Measurements from ENCODE around the gene GRIN2A.

Gene GRIN2A

GRCh38 chr16:10086620-10087019 lies 95.6 kb downstream of the GRIN2A start:
- no peak for DNase-seq (ENCODE audit: low read depth in 2 of 2)

DNA sequence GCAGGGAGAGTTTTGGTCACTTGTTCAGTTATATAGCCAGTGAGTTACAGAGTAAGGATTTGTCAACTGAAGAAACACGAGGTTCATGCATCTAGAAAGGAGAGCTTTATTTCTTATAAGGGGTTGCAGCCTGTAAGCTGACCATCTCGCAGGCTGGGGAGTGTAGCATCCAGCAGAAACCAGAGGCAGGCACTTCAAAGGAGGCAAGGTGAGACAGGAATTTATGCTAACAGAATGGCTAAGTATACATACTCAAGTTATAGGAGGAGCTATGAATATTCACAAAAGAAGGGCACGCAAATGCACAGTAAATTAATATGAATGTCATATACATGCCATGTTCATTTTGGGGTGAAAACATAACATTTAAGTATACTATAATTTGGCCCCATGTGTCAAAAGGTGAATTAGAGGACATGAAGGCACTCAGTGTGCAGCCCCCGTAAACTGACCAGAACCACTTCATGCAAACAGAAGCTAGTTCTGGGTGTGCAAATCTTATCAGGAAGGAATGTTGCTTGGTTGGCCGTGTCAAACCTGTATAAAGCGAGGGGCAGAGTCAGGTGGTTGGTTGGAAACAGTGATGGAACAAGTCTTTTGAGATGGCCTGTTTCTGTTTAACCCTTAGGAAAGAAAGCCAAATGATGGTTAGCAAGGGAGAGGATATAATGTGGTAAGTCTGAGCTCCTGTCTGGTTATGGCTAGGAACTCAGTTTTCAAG lies 97.0 kb downstream of the GRIN2A start:
- no peak for DNase-seq (ENCODE audit: low read depth in 2 of 2)

GRCh38 chr16:10083301-10083700 lies 98.9 kb downstream of the GRIN2A start:
- no peak for DNase-seq (ENCODE audit: low read depth in 2 of 2)

DNA sequence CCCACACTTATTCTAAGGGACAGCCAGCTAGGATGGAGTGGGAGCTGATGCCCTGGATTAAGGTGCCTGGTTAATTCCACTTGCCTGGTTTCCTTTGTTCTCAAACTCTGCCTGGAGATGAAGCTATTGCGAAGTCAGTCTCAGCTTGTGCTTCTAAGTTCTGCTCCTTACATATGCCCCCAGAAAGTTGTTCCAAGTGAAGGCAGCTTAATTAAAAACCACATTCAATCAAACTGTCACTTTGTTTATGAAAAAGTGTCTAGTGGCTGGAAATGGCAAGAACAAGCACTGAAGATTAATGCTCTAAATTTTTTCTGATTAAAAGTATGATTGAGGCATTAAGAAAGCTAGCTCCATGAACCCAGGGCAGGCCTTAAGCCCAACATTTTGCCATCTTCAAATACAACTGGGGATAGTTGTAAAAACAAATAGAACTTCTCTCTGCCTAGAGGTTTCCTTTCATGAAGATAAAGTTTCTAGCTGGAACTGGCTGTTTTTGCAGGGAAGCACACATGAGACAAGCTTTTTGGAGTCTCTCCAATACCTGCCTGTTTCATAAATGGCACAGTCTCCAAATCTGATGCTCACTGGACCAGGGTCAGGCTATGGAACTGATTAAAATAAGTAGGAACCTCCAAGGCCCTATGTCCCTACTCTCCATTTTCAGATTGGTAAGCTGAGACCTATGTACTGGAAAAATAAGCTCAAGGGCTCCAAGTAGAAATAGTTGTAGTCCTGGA lies 100.9 kb downstream of the GRIN2A start:
- no peak for DNase-seq (ENCODE audit: low read depth in 2 of 2)

DNA sequence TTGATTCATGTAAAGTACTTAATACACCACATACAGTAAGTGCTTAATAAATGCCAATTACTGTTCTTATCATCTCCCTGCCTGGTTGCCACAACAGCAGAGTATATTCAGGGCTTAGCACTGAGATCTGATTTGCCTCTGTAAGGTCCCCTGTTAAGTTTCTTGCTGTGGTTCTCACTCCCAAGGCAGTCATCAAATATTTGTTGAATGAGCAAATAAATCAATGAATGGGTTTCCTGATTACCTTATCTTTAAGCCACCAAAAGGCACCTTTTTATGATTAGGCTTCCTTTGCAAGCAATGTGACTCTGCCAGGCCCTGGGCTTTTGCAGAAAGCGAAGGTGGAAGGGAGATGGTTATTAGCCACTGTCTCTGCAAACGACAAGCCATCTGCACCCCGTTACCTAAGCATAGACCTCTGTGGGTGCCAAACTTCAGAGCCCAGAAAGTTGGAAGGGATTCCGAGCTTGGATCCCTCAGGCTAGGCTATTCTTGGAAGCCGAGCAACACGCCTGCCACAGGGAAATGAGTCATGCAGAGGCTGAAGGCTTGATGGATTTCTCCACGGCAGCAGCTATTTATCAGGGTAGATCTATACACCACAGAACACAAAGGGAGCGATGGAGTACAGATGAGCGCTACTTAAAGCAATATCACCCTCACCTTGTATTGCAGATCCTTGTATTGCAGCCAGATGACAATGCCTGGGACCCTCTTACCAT lies 102.0 kb downstream of the GRIN2A start:
- DNase-seq (ENCODE audit: low read depth in 2 of 2) = no peak

DNA sequence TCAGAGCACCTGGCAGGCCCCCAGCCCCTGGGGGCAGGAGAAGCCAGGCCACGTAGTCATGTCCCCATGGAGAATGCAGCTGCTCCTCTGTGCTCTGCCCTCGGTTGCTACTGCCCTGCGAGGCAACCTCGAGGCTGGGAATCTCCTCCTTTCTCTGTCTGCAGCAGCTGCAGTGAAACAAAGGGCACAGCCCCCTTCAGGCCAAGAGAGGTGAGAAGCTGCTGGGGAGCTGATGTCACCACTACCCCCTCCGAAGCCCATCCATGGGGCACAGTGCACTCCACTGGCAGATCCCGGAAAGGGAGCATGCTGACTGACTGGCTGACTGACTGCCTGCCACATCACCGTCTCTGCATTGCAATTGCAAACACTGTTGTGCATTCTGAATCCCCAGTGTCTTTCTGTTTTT lies 103.7 kb downstream of the GRIN2A start:
- no peak for DNase-seq (ENCODE audit: low read depth in 2 of 2)

DNA sequence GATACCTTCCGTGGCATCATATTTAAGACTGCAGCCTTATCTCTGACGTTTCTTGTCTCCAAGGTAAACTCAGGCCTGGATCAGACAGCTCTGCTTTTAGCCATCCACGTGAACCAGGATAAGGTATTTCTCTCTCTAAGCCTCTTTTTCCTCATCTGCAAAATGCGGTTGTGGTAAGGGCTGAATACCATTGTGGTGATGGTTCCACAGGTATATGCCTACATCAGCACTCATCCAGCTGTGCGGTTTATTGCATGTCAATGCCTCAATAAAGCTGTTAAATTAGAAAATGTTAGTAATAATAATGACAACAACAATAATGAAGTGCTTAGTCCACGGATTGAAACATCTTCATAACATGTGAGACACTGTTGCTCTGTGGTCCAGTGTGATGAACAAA lies 104.4 kb downstream of the GRIN2A start:
- no peak for DNase-seq (ENCODE audit: low read depth in 2 of 2)

DNA sequence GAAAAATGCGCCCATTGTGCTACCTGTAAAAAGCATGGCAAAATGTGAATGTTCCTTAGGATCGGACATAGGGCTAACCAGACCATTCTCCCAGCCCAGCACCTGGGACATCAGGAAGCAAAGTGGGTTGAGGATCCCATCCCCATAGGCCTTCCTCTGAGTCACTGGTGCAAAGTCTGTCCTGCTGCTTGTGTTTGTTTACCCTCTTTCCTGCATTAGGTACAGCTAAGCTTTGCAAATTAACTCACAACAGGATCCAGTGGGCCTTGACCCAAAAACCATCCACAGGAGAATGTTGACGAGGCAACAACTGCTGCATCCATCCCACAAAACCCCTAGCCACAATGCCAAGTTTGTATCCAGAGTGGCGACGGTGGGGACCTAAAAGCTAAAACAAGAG lies 106.2 kb downstream of the GRIN2A start:
- DNase-seq (ENCODE audit: low read depth in 2 of 2) = no peak

DNA sequence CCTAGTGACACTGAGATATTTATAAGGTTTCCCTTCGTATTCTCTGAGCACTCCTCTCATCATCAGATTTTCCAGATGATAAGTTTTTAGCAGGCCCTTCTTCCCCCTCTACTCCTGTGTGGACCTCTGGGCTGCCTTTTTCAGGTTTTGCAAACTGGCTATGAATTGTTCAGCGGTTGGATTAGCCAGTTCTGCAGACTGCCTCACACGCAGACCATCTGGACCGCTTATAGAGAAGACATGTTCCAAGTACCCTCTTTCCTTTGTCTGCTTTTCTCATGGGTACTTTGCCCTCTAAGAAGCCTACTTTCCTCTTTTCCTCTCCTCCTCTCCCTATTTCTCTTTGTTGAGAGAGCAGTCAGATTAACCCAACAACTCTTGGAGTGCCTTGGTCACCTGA lies 111.6 kb downstream of the GRIN2A start:
- no peak for DNase-seq (ENCODE audit: low read depth in 2 of 2)

- no peak for DNase-seq (ENCODE audit: low read depth in 2 of 2)
Observed at GRCh38 chr16:10069374-10069773, 112.9 kb downstream of the GRIN2A start.

DNA sequence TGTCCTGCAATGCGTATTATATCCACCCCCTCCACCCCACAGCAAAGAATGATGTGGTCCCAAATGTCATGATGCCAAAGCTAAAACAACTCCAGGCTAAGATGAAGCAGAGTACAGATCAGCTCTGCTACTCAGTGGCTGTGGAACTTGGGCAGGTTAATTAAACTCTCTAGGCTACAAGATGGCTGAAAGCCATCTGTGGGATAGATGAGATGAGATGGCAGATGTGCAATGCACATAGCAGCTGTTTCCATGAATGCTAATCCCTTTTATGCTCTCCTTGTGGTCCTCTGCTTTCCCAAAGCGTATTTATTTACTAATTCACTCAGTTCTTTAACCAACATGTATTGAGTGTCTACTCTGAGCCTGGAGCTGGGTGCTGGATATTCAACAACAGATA lies 114.4 kb downstream of the GRIN2A start:
- no peak for DNase-seq (ENCODE audit: low read depth in 2 of 2)

GRCh38 chr16:10067406-10067805 lies 114.8 kb downstream of the GRIN2A start:
- no peak for DNase-seq (ENCODE audit: low read depth in 2 of 2)

- no peak for DNase-seq (ENCODE audit: low read depth in 2 of 2)
Observed at GRCh38 chr16:10065019-10065418, 117.2 kb downstream of the GRIN2A start.

DNA sequence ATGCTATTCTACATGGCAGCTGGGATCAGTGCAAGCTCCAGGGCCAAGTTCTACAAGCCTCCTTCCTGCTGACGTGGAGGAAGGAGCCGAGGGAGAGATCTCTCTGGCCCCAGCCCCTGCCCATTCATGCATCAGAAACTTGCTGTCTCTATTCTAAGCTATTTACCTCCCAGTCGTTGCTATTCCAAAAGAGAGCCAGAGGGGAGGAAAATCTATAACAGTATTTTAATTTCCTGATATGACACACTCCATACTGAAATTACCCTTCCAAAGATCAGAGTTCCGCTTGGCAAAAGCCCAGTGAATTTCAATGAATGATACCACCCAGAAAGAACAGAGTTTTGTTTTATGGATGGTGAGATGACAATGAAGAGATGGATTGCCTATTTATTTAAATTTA lies 133.4 kb downstream of the GRIN2A start:
- no peak for DNase-seq (ENCODE audit: low read depth in 2 of 2)

DNA sequence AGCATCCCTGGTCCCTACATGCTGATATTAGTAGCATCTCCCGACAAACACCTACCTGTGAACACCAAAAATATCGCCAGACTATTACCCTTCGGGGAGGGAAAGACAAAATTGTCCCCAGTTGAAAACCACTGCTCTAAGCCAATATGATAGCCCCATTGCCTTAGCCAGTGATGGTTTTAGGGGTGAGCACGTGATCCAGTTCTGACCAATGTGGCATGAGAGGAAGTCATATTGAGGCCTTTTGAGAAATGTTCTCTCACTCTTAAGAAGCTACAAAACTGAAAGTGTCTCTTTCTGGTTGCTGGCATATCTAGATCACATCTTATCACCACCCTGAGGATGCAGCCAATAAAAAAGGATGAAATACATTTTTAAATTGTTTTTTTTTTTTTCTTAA lies 136.3 kb downstream of the GRIN2A start:
- DNase-seq (ENCODE audit: low read depth in 2 of 2) = no peak

GRCh38 chr16:10045291-10045775 lies 136.9 kb downstream of the GRIN2A start:
- DNase-seq (ENCODE audit: low read depth in 2 of 2) = no peak

DNA sequence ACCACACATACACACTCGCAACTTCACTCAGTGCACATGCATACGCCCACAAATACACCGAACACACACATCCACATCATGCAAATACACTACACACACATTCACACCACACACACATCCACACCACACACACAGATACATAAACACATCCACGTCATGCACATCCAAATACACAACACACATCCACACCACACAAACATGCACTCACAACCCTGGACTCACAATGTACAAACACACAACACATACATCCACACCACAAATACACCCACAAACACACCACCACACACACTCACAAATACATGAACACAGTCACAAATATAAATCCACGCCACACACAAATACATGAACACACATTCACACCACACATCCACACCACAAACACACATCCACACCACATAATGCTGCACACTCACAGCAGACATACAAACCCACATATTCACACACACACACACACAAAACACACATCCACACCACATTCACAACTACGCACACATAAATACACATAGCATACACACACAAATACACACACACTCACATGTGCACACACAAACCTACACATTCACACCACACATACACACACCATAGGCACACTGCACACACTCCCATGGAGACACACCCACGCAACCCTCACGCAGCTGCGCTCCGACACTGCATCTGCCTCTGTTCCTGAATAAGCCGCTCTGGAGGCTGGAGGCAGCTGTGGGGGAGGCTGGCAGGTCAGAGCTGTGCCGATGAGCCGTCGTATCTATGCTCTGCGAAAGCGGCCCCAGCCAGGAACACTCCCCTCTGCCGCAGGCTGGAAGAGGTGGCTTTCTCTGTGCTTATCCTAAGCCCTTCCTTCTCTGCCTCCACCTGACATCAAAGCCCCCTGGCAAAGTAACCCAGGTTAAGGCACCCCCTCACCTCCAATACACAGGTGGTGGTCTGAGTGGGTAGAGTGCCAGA lies 141.8 kb downstream of the GRIN2A start:
- DNase-seq (ENCODE audit: low read depth in 2 of 2) = no peak

DNA sequence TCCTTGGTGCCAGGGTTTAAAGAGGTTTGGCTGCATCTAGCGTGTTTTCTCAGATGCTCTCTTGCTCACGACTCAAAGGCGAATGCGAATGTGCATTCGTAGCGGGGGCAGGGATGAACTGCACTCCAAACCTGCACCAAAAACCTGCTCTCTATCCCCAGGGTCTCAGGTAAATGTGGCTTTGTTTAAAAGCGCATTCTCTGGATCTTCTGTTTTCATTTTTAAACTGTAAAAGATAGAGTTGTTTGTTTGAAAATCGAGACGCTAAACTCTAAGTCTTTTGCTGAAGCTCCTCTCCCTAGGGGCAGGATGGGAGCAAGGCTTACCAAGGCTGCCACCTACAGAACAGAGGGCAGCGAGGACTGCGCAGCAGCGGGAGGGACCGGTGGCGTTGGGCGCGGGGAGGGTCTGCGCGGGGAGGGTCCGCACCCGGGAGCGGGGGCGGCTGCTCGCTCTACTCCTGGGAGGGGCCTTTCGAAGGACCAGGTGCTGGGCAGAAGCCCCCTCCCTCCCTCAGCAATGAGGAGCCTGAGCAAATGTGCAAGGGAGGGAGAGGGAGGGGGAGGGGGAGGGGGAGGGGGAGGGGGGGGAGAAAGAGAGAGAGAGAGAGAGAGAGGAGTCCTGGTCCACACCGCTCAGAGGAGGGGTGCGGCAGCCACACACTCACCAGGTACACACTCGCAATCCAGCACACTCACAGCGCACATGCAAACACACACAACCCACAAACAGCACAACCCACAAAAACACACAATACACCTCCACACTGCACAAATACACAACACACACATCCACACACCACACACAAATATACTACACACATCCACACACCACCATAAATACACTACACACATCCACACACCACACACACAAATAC lies 142.8 kb downstream of the GRIN2A start:
- no peak for DNase-seq (ENCODE audit: low read depth in 2 of 2)

- DNase-seq (ENCODE audit: low read depth in 2 of 2) = no peak
Observed at GRCh38 chr16:10037751-10038150, 144.5 kb downstream of the GRIN2A start.

- no peak for DNase-seq (ENCODE audit: low read depth in 2 of 2)
Observed at GRCh38 chr16:10036956-10037355, 145.3 kb downstream of the GRIN2A start.

- no peak for DNase-seq (ENCODE audit: low read depth in 2 of 2)
Observed at GRCh38 chr16:10033556-10033955, 148.7 kb downstream of the GRIN2A start.

All from stimulated activated CD4-positive, alpha-beta T cell treated with anti-CD3 and anti-CD28 coated beads, Interleukin-15, amount 100 ng/mL, for 48 hours (primary cell).